CD4-positive, alpha-beta T cell (primary cell): ENCODE results near the gene ST14. TPM values are rescaled to one million over a fixed set of nuclear protein-coding genes. Genes with fewer than 3 reads are reported as not detected.

Experiments used
- ATAC-seq: fragments of 200-7000 bp; cut with Tn5 transposase; one replicate; pipeline ENCODE4 v1.10.0; 2022; ENCODE audit warnings: mild to moderate bottlenecking; ENCODE audit not compliant: poor library complexity
- CTCF ChIA-PET: fragments of 350-600 bp; sonication (Branson Sonifier 250); formaldehyde crosslinking; loops from one replicate; lab custom pipeline; 2021; ENCODE audit warnings: antibody characterized with exemption, inconsistent platforms; lab: Charles Lee
- POLR2A ChIA-PET: fragments of 350-600 bp; sonication (Branson Sonifier 250); formaldehyde crosslinking; loops from one replicate; lab custom pipeline; 2021; ENCODE audit warnings: antibody characterized with exemption, inconsistent platforms; lab: Charles Lee
- DNase-seq, 14 experiments: peaks; one replicate each; pipeline ENCODE4 v3.0.0-alpha.2; 2013 to 2020; ENCODE audit warnings: mixed read lengths in 2 of 14
- H3K27ac ChIP-seq, 2 donors: one replicate each; pipeline versions ENCODE4 v1.5.1 to v1.7.0; 2013; ENCODE audit warnings: low read length in 2 of 2, low read depth in 1 of 2, mild to moderate bottlenecking in 1 of 2
- H3K27me3 ChIP-seq, 2 experiments: 1 replicate in 1 of 2; 2 replicates in 1 of 2; pipeline versions ENCODE4 v1.6.1 to v1.7.0; 2013; ENCODE audit warnings: low read length in 2 of 2, control low read depth in 1 of 2, mild to moderate bottlenecking in 1 of 2, moderate library complexity in 1 of 2; ENCODE audit not compliant: insufficient read depth in 2 of 2, control insufficient read depth in 1 of 2
- H3K36me3 ChIP-seq: one replicate; pipeline ENCODE4 v1.6.1; 2013; ENCODE audit warnings: low read length, control low read depth; ENCODE audit not compliant: insufficient read depth
- H3K4me1 ChIP-seq: one replicate; pipeline ENCODE4 v1.6.1; 2013; ENCODE audit warnings: low read length, control low read depth; ENCODE audit not compliant: insufficient read depth
- H3K4me3 ChIP-seq: one replicate; pipeline ENCODE4 v1.5.1; 2013; ENCODE audit warnings: mild to moderate bottlenecking, low read length, moderate library complexity
- H3K9me3 ChIP-seq, 2 experiments: 1 replicate in 1 of 2; 2 replicates in 1 of 2; pipeline versions ENCODE4 v1.6.1 to v1.7.0; 2013; ENCODE audit warnings: low read length in 2 of 2, mild to moderate bottlenecking in 2 of 2, control low read depth in 1 of 2, moderate library complexity in 1 of 2; ENCODE audit not compliant: control insufficient read depth in 1 of 2, insufficient read depth in 1 of 2
- H3K27ac Mint-ChIP-seq: one replicate; pipeline ENCODE4 v1.8.0; 2020; ENCODE audit warnings: mixed read lengths
- H3K27me3 Mint-ChIP-seq: one replicate; pipeline ENCODE4 v1.8.0; 2021; ENCODE audit warnings: mixed read lengths
- H3K36me3 Mint-ChIP-seq: one replicate; pipeline ENCODE4 v1.8.0; 2021; ENCODE audit warnings: low read depth, mixed read lengths
- H3K4me1 Mint-ChIP-seq: one replicate; pipeline ENCODE4 v1.8.0; 2021; ENCODE audit warnings: low read depth, mixed read lengths
- H3K4me3 Mint-ChIP-seq: one replicate; pipeline ENCODE4 v1.8.0; 2020; ENCODE audit warnings: mild to moderate bottlenecking, mixed read lengths
- H3K9me3 Mint-ChIP-seq: one replicate; pipeline ENCODE4 v1.8.0; 2020; ENCODE audit warnings: mixed read lengths
- CTCF ChIP-seq: fragments of 200-600 bp; IDR thresholded peaks from one replicate; pipeline ENCODE4 v1.8.0; 2022; ENCODE audit warnings: antibody characterized with exemption, mild to moderate bottlenecking
- intact Hi-C, 2 experiments: fragments of 100-400 bp; cut with DNase I in 1 of 2; cut with micrococcal nuclease in 1 of 2; formaldehyde crosslinking; loops; one replicate each; pipeline versions ENCODE4 v1.15.1 to v1.9.0; 2023 to 2025; cut with DNase I, micrococcal nuclease
- total RNA-seq, 174 experiments: library from RNA in 2 of 174; stranded (reverse) in 2 of 174; gene quantifications; one replicate each; pipeline ENCODE4 v1.2.3 and lab custom pipeline; 2021 to 2026

The ST14 gene
- total RNA-seq, 2 experiments from 2014 or later = 0.25 to 0.31 TPM

- H3K27ac Mint-ChIP-seq = no peak overlapping the region
- no peak overlapping the region for H3K27ac ChIP-seq
- peaks cover 71% of the 10 kb centered on the region for H3K27me3 Mint-ChIP-seq
- peaks cover 19% of the 10 kb centered on the region for H3K4me1 ChIP-seq
- H3K9me3 Mint-ChIP-seq = no peaks in the 10 kb centered on the region
- H3K9me3 ChIP-seq = no peaks in the 10 kb centered on the region
- intact Hi-C loops = no loop called here
- peaks cover 30 to 38% of the 10 kb centered on the region in 2 experiments for H3K27me3 ChIP-seq
- H3K4me3 Mint-ChIP-seq = peak overlapping the region; percentile 30
- H3K36me3 Mint-ChIP-seq = no peaks in the 10 kb centered on the region
- DNase-seq (no peak), ATAC-seq (no peak)
- ChIA-PET CTCF (no interaction called here), POLR2A (no interaction called here)
- no peaks in the 10 kb centered on the region for H3K36me3 ChIP-seq
- TF ChIP-seq CTCF = no peak
- peak overlapping the region; percentile 5 for H3K4me3 ChIP-seq
- H3K4me1 Mint-ChIP-seq = peaks cover 26% of the 10 kb centered on the region
Measured at GRCh38 chr11:130160498-130161155, 1.0 kb downstream of the ST14 start.

GRCh38 chr11:130161441-130162145 lies 2.0 kb downstream of the ST14 start:
- no peak overlapping the region for H3K4me3 Mint-ChIP-seq
- DNase-seq (no peak), ATAC-seq (no peak)
- H3K9me3 Mint-ChIP-seq = no peaks in the 10 kb centered on the region
- no peak for TF ChIP-seq CTCF
- CTCF ChIA-PET = no interaction called here
- H3K27ac Mint-ChIP-seq = no peak overlapping the region
- intact Hi-C loops = no loop called here
- no peak overlapping the region for H3K4me3 ChIP-seq
- H3K4me1 Mint-ChIP-seq = peaks cover 26% of the 10 kb centered on the region
- no peak overlapping the region for H3K27ac ChIP-seq
- H3K4me1 ChIP-seq = peaks cover 19% of the 10 kb centered on the region
- peaks cover 30 to 45% of the 10 kb centered on the region in 2 experiments for H3K27me3 ChIP-seq
- no peaks in the 10 kb centered on the region for H3K36me3 ChIP-seq
- no peaks in the 10 kb centered on the region for H3K36me3 Mint-ChIP-seq
- POLR2A ChIA-PET = no interaction called here
- H3K27me3 Mint-ChIP-seq = peaks cover 76% of the 10 kb centered on the region
- no peaks in the 10 kb centered on the region for H3K9me3 ChIP-seq

GRCh38 chr11:130162733-130163132 lies 3.2 kb downstream of the ST14 start:
- H3K36me3 ChIP-seq = no peaks in the 10 kb centered on the region
- Mint-ChIP-seq H3K4me3 (no peak overlapping the region), H3K4me1 (peaks cover 26% of the 10 kb centered on the region), H3K27me3 (peaks cover 79% of the 10 kb centered on the region), H3K36me3 (no peaks in the 10 kb centered on the region), H3K27ac (no peak overlapping the region), H3K9me3 (no peaks in the 10 kb centered on the region)
- intact Hi-C loops = no loop called here
- ChIA-PET CTCF (no interaction called here), POLR2A (no interaction called here)
- DNase-seq = no peak
- ATAC-seq = no peak
- peaks cover 19% of the 10 kb centered on the region for H3K4me1 ChIP-seq
- no peak overlapping the region for H3K4me3 ChIP-seq
- H3K27me3 ChIP-seq = peaks cover 30 to 45% of the 10 kb centered on the region in 2 experiments
- no peaks in the 10 kb centered on the region for H3K9me3 ChIP-seq
- H3K27ac ChIP-seq = no peak overlapping the region
- TF ChIP-seq CTCF = no peak
